ENCODE data around the gene BRINP3. TPM values are rescaled to one million over a fixed set of nuclear protein-coding genes. Genes with fewer than 3 reads are reported as not detected.

BRINP3 gene
- total RNA-seq, 1 donor from 2014 or later: not detected

- H3K4me3 Mint-ChIP-seq: no peak overlapping the region
- DNase-seq: no peak
- no peaks in the 10 kb centered on the region for H3K4me1 Mint-ChIP-seq
- peaks cover 19% of the 10 kb centered on the region for H3K9me3 Mint-ChIP-seq
- intact Hi-C loops (cut with micrococcal nuclease): no loop called here
- H3K36me3 Mint-ChIP-seq (ENCODE audit: low read depth): no peaks in the 10 kb centered on the region
- H3K27ac Mint-ChIP-seq: no peak overlapping the region
- no peaks in the 10 kb centered on the region for H3K27me3 Mint-ChIP-seq
These were observed 225.6 kb downstream of the BRINP3 start for GRCh38 chr1:190252046-190252445.

- no peak overlapping the region for H3K4me3 Mint-ChIP-seq
- H3K9me3 Mint-ChIP-seq: peaks cover 12% of the 10 kb centered on the region
- H3K36me3 Mint-ChIP-seq (ENCODE audit: low read depth): no peaks in the 10 kb centered on the region
- DNase-seq: no peak
- H3K27ac Mint-ChIP-seq: no peak overlapping the region
- no peaks in the 10 kb centered on the region for H3K4me1 Mint-ChIP-seq
- intact Hi-C loops (cut with micrococcal nuclease): no loop called here
- H3K27me3 Mint-ChIP-seq: no peaks in the 10 kb centered on the region
These were observed 227.3 kb downstream of the BRINP3 start for GRCh38 chr1:190250368-190250767.

GRCh38 chr1:190244406-190244805 is 233.3 kb downstream of the BRINP3 start:
- Mint-ChIP-seq H3K9me3 (no peaks in the 10 kb centered on the region), H3K36me3 (ENCODE audit: low read depth) (no peaks in the 10 kb centered on the region), H3K27me3 (no peaks in the 10 kb centered on the region), H3K4me1 (no peaks in the 10 kb centered on the region), H3K4me3 (no peak overlapping the region), H3K27ac (no peak overlapping the region)
- intact Hi-C loops (cut with micrococcal nuclease): loop anchor here (2.0 kb wide), 1 partner anchor 20 kb away; no protein-coding TSS in a partner anchor
- DNase-seq: no peak

GRCh38 chr1:190243056-190243455 is 234.6 kb downstream of the BRINP3 start:
- DNase-seq: no peak
- intact Hi-C loops (cut with micrococcal nuclease): no loop called here
- no peaks in the 10 kb centered on the region for H3K4me1 Mint-ChIP-seq
- H3K9me3 Mint-ChIP-seq: no peaks in the 10 kb centered on the region
- H3K4me3 Mint-ChIP-seq: no peak overlapping the region
- H3K27ac Mint-ChIP-seq: no peak overlapping the region
- H3K36me3 Mint-ChIP-seq (ENCODE audit: low read depth): no peaks in the 10 kb centered on the region
- H3K27me3 Mint-ChIP-seq: no peaks in the 10 kb centered on the region

GRCh38 chr1:190226006-190226405 is 251.7 kb downstream of the BRINP3 start:
- Mint-ChIP-seq H3K27ac (no peak overlapping the region), H3K9me3 (peaks cover 8% of the 10 kb centered on the region), H3K27me3 (no peaks in the 10 kb centered on the region), H3K4me1 (no peaks in the 10 kb centered on the region), H3K36me3 (ENCODE audit: low read depth) (no peaks in the 10 kb centered on the region), H3K4me3 (no peak overlapping the region)
- intact Hi-C loops (cut with micrococcal nuclease): no loop called here
- no peak for DNase-seq

- Mint-ChIP-seq H3K9me3 (no peaks in the 10 kb centered on the region), H3K4me3 (no peak overlapping the region)
These were observed 265.2 kb downstream of the BRINP3 start for GRCh38 chr1:190212450-190212849.

GRCh38 chr1:190207733-190208132 is 269.9 kb downstream of the BRINP3 start:
- H3K4me3 Mint-ChIP-seq: no peak overlapping the region
- intact Hi-C loops (cut with micrococcal nuclease): no loop called here
- H3K9me3 Mint-ChIP-seq: peaks cover 1% of the 10 kb centered on the region
- H3K4me1 Mint-ChIP-seq: no peaks in the 10 kb centered on the region
- H3K36me3 Mint-ChIP-seq (ENCODE audit: low read depth): no peaks in the 10 kb centered on the region
- H3K27me3 Mint-ChIP-seq: no peaks in the 10 kb centered on the region
- DNase-seq: no peak
- H3K27ac Mint-ChIP-seq: no peak overlapping the region

More at GRCh38 chr1:190212450-190212849, 265.2 kb downstream of the BRINP3 start:
- H3K36me3 Mint-ChIP-seq (ENCODE audit: low read depth): no peaks in the 10 kb centered on the region
- H3K27ac Mint-ChIP-seq: no peak overlapping the region
- no peak for DNase-seq
- intact Hi-C loops (cut with micrococcal nuclease): no loop called here
- H3K27me3 Mint-ChIP-seq: no peaks in the 10 kb centered on the region
- H3K4me1 Mint-ChIP-seq: no peaks in the 10 kb centered on the region

GRCh38 chr1:190205713-190206112 is 272.0 kb downstream of the BRINP3 start:
- H3K4me3 Mint-ChIP-seq: no peak overlapping the region
- no peak overlapping the region for H3K27ac Mint-ChIP-seq
- H3K27me3 Mint-ChIP-seq: no peaks in the 10 kb centered on the region
- intact Hi-C loops (cut with micrococcal nuclease): no loop called here
- H3K9me3 Mint-ChIP-seq: peaks cover 12% of the 10 kb centered on the region
- H3K36me3 Mint-ChIP-seq (ENCODE audit: low read depth): no peaks in the 10 kb centered on the region
- DNase-seq: no peak
- no peaks in the 10 kb centered on the region for H3K4me1 Mint-ChIP-seq

GRCh38 chr1:190196020-190196419 is 281.6 kb downstream of the BRINP3 start:
- H3K27me3 Mint-ChIP-seq: no peaks in the 10 kb centered on the region
- no peak overlapping the region for H3K27ac Mint-ChIP-seq
- intact Hi-C loops (cut with micrococcal nuclease): no loop called here
- H3K9me3 Mint-ChIP-seq: peaks cover 3% of the 10 kb centered on the region
- H3K4me3 Mint-ChIP-seq: no peak overlapping the region
- no peaks in the 10 kb centered on the region for H3K36me3 Mint-ChIP-seq (ENCODE audit: low read depth)
- DNase-seq: no peak
- H3K4me1 Mint-ChIP-seq: no peaks in the 10 kb centered on the region

GRCh38 chr1:190193508-190194115 is 284.1 kb downstream of the BRINP3 start:
- DNase-seq: no peak
- Mint-ChIP-seq H3K27ac (no peak overlapping the region), H3K4me1 (no peaks in the 10 kb centered on the region), H3K9me3 (no peaks in the 10 kb centered on the region), H3K4me3 (no peak overlapping the region), H3K27me3 (no peaks in the 10 kb centered on the region), H3K36me3 (ENCODE audit: low read depth) (no peaks in the 10 kb centered on the region)
- intact Hi-C loops (cut with micrococcal nuclease): no loop called here

GRCh38 chr1:190192627-190193026 is 285.0 kb downstream of the BRINP3 start:
- no peak overlapping the region for H3K4me3 Mint-ChIP-seq
- no peaks in the 10 kb centered on the region for H3K36me3 Mint-ChIP-seq (ENCODE audit: low read depth)
- no peak overlapping the region for H3K27ac Mint-ChIP-seq
- no peaks in the 10 kb centered on the region for H3K27me3 Mint-ChIP-seq
- intact Hi-C loops (cut with micrococcal nuclease): no loop called here
- no peak for DNase-seq
- H3K9me3 Mint-ChIP-seq: no peaks in the 10 kb centered on the region
- H3K4me1 Mint-ChIP-seq: no peaks in the 10 kb centered on the region

GRCh38 chr1:190183588-190183987 is 294.1 kb downstream of the BRINP3 start:
- no peak overlapping the region for H3K4me3 Mint-ChIP-seq
- H3K4me1 Mint-ChIP-seq: no peaks in the 10 kb centered on the region
- H3K36me3 Mint-ChIP-seq (ENCODE audit: low read depth): no peaks in the 10 kb centered on the region

GRCh38 chr1:190179817-190180216 is 297.8 kb downstream of the BRINP3 start:
- H3K27ac Mint-ChIP-seq: no peak overlapping the region
- no peaks in the 10 kb centered on the region for H3K4me1 Mint-ChIP-seq
- DNase-seq: no peak
- intact Hi-C loops (cut with micrococcal nuclease): no loop called here
- no peaks in the 10 kb centered on the region for H3K36me3 Mint-ChIP-seq (ENCODE audit: low read depth)
- no peaks in the 10 kb centered on the region for H3K27me3 Mint-ChIP-seq
- H3K9me3 Mint-ChIP-seq: no peaks in the 10 kb centered on the region
- H3K4me3 Mint-ChIP-seq: no peak overlapping the region

More at GRCh38 chr1:190183588-190183987, 294.1 kb downstream of the BRINP3 start:
- Mint-ChIP-seq H3K9me3 (no peaks in the 10 kb centered on the region), H3K27ac (no peak overlapping the region), H3K27me3 (no peaks in the 10 kb centered on the region)
- intact Hi-C loops (cut with micrococcal nuclease): no loop called here
- no peak for DNase-seq

GRCh38 chr1:190178827-190179226 is 298.8 kb downstream of the BRINP3 start:
- intact Hi-C loops (cut with micrococcal nuclease): no loop called here
- Mint-ChIP-seq H3K4me1 (no peaks in the 10 kb centered on the region), H3K27ac (no peak overlapping the region)

GRCh38 chr1:190177555-190177954 is 300.1 kb downstream of the BRINP3 start:
- no peak overlapping the region for H3K27ac Mint-ChIP-seq
- intact Hi-C loops (cut with micrococcal nuclease): no loop called here

More at GRCh38 chr1:190178827-190179226, 298.8 kb downstream of the BRINP3 start:
- H3K4me3 Mint-ChIP-seq: no peak overlapping the region
- no peaks in the 10 kb centered on the region for H3K36me3 Mint-ChIP-seq (ENCODE audit: low read depth)
- H3K27me3 Mint-ChIP-seq: no peaks in the 10 kb centered on the region
- DNase-seq: no peak
- no peaks in the 10 kb centered on the region for H3K9me3 Mint-ChIP-seq

More at GRCh38 chr1:190177555-190177954, 300.1 kb downstream of the BRINP3 start:
- H3K4me1 Mint-ChIP-seq: no peaks in the 10 kb centered on the region
- no peaks in the 10 kb centered on the region for H3K36me3 Mint-ChIP-seq (ENCODE audit: low read depth)
- DNase-seq: no peak
- no peak overlapping the region for H3K4me3 Mint-ChIP-seq
- H3K27me3 Mint-ChIP-seq: no peaks in the 10 kb centered on the region
- H3K9me3 Mint-ChIP-seq: no peaks in the 10 kb centered on the region
